Spinal cord (tissue), 10 donors: ENCODE measurements around the gene RIMS4. TPM values are rescaled to one million over a fixed set of nuclear protein-coding genes. Genes with fewer than 3 reads are reported as not detected.

Experiments
- DNase-seq, 6 donors: peaks; one replicate each; pipeline versions ENCODE4 v3.0.0 to v3.0.0-alpha.2; 2013 to 2015; ENCODE audit warnings: low spot score in 6 of 6, low read depth in 4 of 6
- H3K27ac ChIP-seq: one replicate; pipeline ENCODE4 v1.5.1; 2013; ENCODE audit warnings: low read depth, low read length, control low read depth
- H3K27me3 ChIP-seq: one replicate; pipeline ENCODE4 v1.6.1; 2013; ENCODE audit warnings: low read length; ENCODE audit not compliant: control insufficient read depth, insufficient read depth
- H3K36me3 ChIP-seq: one replicate; pipeline ENCODE4 v1.6.1; 2013; ENCODE audit warnings: low read length; ENCODE audit not compliant: control insufficient read depth, insufficient read depth
- H3K4me1 ChIP-seq: one replicate; pipeline ENCODE4 v1.6.1; 2013; ENCODE audit warnings: low read length; ENCODE audit not compliant: control insufficient read depth, insufficient read depth
- H3K4me3 ChIP-seq: one replicate; pipeline ENCODE4 v1.5.1; 2013; ENCODE audit warnings: low read depth, low read length, control low read depth
- H3K9me3 ChIP-seq: one replicate; pipeline ENCODE4 v1.6.1; 2013; ENCODE audit warnings: low read length; ENCODE audit not compliant: control insufficient read depth, insufficient read depth
- WGBS: methylation state at CpG from one replicate; pipeline ENCODE4 v1.1.5; 2013; ENCODE audit warnings: missing lambda C conversion rate; ENCODE audit not compliant: insufficient coverage; 5-methylcytosine and 5-hydroxymethylcytosine counted together
- polyA plus RNA-seq, 2 donors: library from polyadenylated mRNA; unstranded; fragments of 120-200 nt; gene quantifications; one replicate each; pipeline ENCODE4 v1.2.1, GENCODE V29; 2013; ENCODE audit not compliant: insufficient read length in 2 of 2
- total RNA-seq, 2 donors: library from RNA; depleted of rRNA in 1 of 2; stranded (reverse); fragments of 120-200 nt in 1 of 2; fragments of >200 nt in 1 of 2; gene quantifications; one replicate each; pipeline versions ENCODE4 v1.2.3 to v1.2.4, GENCODE V29; 2013 to 2014
- donor health status: healthy.

The RIMS4 gene
- total and polyA plus RNA-seq, 4 donors = 12.4 to 51.2 (median 37.7) TPM

- no CpG with 5 or more reads among the region's 10 CpGs for WGBS
- H3K4me1 ChIP-seq = peaks cover 18% of the 10 kb centered on the region
- DNase-seq = peak in 1 of 6 donors; percentile 6
- no peaks in the 10 kb centered on the region for H3K27me3 ChIP-seq
- H3K4me3 ChIP-seq = no peak overlapping the region
- H3K36me3 ChIP-seq = no peaks in the 10 kb centered on the region
- no peaks in the 10 kb centered on the region for H3K9me3 ChIP-seq
- no peak overlapping the region for H3K27ac ChIP-seq
Observed at GRCh38 chr20:44788706-44789456, 21.5 kb downstream of the RIMS4 start.

DNA sequence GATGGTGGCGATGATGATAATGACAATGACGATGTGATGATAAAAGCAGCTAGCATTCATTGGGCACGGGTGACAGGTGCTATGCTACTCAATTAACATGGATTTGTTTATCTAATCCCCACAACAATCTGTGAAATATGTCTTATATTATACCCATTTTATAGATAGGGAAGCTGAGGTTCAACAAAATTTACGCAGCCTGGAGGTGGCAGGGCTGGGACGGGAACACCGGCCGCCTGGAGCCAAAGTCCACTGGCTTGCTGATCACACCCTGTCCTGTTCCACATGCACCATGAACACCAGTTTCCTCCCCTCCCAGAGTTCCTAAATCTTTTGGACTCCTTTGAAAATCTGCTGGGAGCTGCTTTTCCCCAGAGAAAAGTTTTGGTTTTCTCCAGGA, 23.0 kb downstream of the RIMS4 start:
- DNase-seq = no peak
- Histone ChIP-seq H3K27ac (no peak overlapping the region), H3K27me3 (no peaks in the 10 kb centered on the region), H3K9me3 (no peaks in the 10 kb centered on the region), H3K4me1 (peaks cover 18% of the 10 kb centered on the region), H3K36me3 (no peaks in the 10 kb centered on the region), H3K4me3 (no peak overlapping the region)
- 100% methylated on average over 3 of the region's 7 CpGs for WGBS

DNA sequence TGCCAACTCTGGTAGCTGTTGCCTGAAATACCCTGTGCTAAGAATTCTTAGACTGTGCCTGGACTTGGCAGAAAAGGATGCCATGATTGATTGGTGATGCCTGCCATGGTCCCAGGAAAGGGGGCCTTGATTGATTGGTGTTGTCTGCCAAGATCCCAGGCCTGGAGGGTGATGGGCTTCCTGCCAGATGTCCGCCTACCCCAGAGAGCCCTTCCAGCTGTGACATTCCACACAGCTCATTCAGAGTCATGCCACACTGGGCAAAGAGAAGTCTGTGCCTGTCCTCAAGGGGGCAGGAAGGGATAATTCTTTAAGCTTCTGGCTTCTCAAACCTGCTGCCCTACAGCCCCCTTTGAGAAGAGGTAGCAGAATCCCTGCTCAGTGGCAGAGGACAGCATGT, 24.6 kb downstream of the RIMS4 start:
- DNase-seq = peak in 5 of 6 donors; percentile 40 to 88 (median 56)
- Histone ChIP-seq H3K4me1 (peaks cover 18% of the 10 kb centered on the region), H3K36me3 (no peaks in the 10 kb centered on the region), H3K27ac (no peak overlapping the region), H3K9me3 (no peaks in the 10 kb centered on the region), H3K27me3 (no peaks in the 10 kb centered on the region), H3K4me3 (no peak overlapping the region)
- no CpG with 5 or more reads among the region's 1 CpG for WGBS

GRCh38 chr20:44784688-44785087, 25.7 kb downstream of the RIMS4 start:
- Histone ChIP-seq H3K4me3 (no peak overlapping the region), H3K27ac (no peak overlapping the region), H3K4me1 (peaks cover 12% of the 10 kb centered on the region), H3K9me3 (no peaks in the 10 kb centered on the region), H3K27me3 (no peaks in the 10 kb centered on the region), H3K36me3 (no peaks in the 10 kb centered on the region)
- WGBS = 94% methylated on average over 1 of the region's 1 CpG
- no peak for DNase-seq

- peaks cover 12% of the 10 kb centered on the region for H3K4me1 ChIP-seq
- H3K27ac ChIP-seq = no peak overlapping the region
- no peak for DNase-seq
- no peaks in the 10 kb centered on the region for H3K9me3 ChIP-seq
- no peak overlapping the region for H3K4me3 ChIP-seq
- 90% methylated on average over 3 of the region's 3 CpGs for WGBS
- H3K36me3 ChIP-seq = no peaks in the 10 kb centered on the region
- H3K27me3 ChIP-seq = no peaks in the 10 kb centered on the region
Observed at GRCh38 chr20:44781791-44782190, 28.6 kb downstream of the RIMS4 start.

GRCh38 chr20:44781118-44781517, 29.2 kb downstream of the RIMS4 start:
- Histone ChIP-seq H3K4me1 (peaks cover 8% of the 10 kb centered on the region), H3K27me3 (no peaks in the 10 kb centered on the region), H3K4me3 (no peak overlapping the region), H3K36me3 (no peaks in the 10 kb centered on the region), H3K9me3 (no peaks in the 10 kb centered on the region), H3K27ac (no peak overlapping the region)
- WGBS = no CpG with 5 or more reads among the region's 3 CpGs
- DNase-seq = peak in 1 of 6 donors; percentile 10

DNA sequence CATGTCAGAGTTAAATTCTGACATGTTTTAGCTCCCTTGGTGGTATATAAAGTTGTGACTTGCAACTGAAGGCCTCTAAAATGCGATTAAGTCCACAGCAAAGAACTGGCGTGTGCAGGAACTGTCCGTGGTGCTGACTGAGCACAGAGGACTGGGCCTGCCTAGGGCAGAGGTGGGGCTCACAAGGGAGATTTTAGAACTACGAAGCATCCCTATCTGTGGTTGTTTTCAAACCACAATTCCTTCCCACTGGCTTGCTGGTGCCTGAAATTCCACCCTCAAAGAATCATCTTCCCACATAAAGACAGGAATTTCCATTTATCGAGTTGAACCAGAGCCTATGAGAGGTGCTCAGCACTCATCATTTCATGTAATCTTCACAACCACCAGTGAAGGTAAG, 30.1 kb downstream of the RIMS4 start:
- Histone ChIP-seq H3K9me3 (no peaks in the 10 kb centered on the region), H3K27ac (no peak overlapping the region), H3K4me3 (no peak overlapping the region), H3K36me3 (no peaks in the 10 kb centered on the region), H3K27me3 (no peaks in the 10 kb centered on the region), H3K4me1 (peaks cover 1% of the 10 kb centered on the region)
- peak in 3 of 6 donors; percentile 23 to 71 (median 45) for DNase-seq
- 14% methylated on average over 4 of the region's 5 CpGs for WGBS

- H3K4me1 ChIP-seq = no peaks in the 10 kb centered on the region
- no peak overlapping the region for H3K4me3 ChIP-seq
- peaks cover 2% of the 10 kb centered on the region for H3K36me3 ChIP-seq
- no peaks in the 10 kb centered on the region for H3K27me3 ChIP-seq
- peak in 1 of 6 donors; percentile 43 for DNase-seq
- no peaks in the 10 kb centered on the region for H3K9me3 ChIP-seq
- no peak overlapping the region for H3K27ac ChIP-seq
- 54% methylated on average over 2 of the region's 7 CpGs for WGBS
Observed at GRCh38 chr20:44776980-44777379, 33.4 kb downstream of the RIMS4 start.

GRCh38 chr20:44773070-44773829, 37.1 kb downstream of the RIMS4 start:
- WGBS = 62% methylated on average over 8 of the region's 10 CpGs
- Histone ChIP-seq H3K27me3 (no peaks in the 10 kb centered on the region), H3K4me3 (no peak overlapping the region), H3K27ac (no peak overlapping the region), H3K36me3 (peaks cover 17% of the 10 kb centered on the region), H3K4me1 (peaks cover 7% of the 10 kb centered on the region), H3K9me3 (no peaks in the 10 kb centered on the region)
- no peak for DNase-seq

- Histone ChIP-seq H3K4me1 (peaks cover 11% of the 10 kb centered on the region), H3K27me3 (no peaks in the 10 kb centered on the region), H3K36me3 (peaks cover 19% of the 10 kb centered on the region), H3K27ac (no peak overlapping the region), H3K9me3 (no peaks in the 10 kb centered on the region), H3K4me3 (no peak overlapping the region)
- WGBS = 83% methylated on average over 7 of the region's 8 CpGs
- no peak for DNase-seq
Observed at GRCh38 chr20:44772636-44773035, 37.7 kb downstream of the RIMS4 start.
